A549 treated with CORT108297 at 1 μM for 4 hours (cell line): ENCODE measurements around the gene TUFT1. TPM values are rescaled to one million over a fixed set of nuclear protein-coding genes. Genes with fewer than 3 reads are reported as not detected.

Source experiments
- total RNA-seq: library from RNA; stranded (reverse); fragments of 200-300 nt; extraction: Qiagen RNA extraction; gene quantifications from 5 replicates; pipeline ENCODE4 v1.2.3, GENCODE V29; 2022

TUFT1 gene, protein sequence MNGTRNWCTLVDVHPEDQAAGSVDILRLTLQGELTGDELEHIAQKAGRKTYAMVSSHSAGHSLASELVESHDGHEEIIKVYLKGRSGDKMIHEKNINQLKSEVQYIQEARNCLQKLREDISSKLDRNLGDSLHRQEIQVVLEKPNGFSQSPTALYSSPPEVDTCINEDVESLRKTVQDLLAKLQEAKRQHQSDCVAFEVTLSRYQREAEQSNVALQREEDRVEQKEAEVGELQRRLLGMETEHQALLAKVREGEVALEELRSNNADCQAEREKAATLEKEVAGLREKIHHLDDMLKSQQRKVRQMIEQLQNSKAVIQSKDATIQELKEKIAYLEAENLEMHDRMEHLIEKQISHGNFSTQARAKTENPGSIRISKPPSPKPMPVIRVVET
- 11.8 to 14.2 TPM (median 12.9 TPM) in 5 replicates for total RNA-seq

DNA sequence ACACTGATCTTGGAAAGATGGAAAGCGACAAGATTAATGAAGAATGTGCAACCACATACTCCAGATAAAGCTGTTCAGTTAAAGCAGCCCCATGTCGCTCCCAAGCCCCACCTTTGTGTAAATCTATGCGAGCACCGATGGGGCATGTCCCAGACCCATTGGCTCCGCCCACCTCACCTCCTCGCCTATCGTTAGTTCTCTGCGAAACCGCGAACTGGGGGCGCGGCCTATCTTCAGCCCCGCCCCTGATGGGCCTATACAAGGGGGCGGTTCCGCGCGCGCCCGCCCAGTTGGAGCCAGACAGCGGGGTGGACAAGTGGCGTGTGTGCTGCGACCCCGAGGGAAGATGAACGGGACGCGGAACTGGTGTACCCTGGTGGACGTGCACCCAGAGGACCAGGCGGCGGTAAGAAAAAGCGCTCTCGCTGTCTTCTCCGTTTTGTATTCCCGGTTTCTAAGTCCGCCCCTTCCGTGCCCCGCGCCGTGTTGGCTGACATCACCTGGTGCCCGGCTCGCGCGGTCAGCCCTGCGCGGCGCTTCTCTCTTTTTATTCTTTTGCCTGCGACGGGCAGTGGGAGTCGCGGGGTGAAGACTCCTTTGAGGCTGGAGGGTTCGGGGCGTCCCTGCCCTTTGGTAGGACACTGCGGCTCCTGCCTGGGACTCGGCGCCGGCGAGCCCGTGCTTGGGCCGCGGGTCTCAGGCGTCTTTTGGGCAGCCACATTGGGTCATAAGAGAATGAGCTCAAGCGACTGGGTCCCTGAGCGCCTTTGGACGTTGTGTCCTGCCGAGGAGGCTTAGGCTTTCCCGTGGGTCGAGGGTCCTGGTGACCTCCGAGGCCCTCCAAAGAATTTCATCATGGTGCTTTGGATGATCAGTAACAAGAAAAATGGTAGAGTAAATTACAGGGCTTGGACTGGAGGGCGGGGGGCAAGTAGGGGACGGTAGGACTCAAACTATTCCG lies at the start of gene TUFT1:
TSS of gene TUFT1 (plus strand) at position 289 of the 961 bp plus-strand sequence. CDS start at position 347, 58 bp downstream.

GRCh38 chr1:151510957-151511635 lies 29.0 kb upstream of the TUFT1 start, which contains the start of gene CGN:
Gene CGN, plus strand, starts transcription at chr1:151511387. Its CDS starts 7,133 bp downstream, at chr1:151518520.

GRCh38 chr1:151611832-151612500 lies 71.9 kb downstream of the TUFT1 start, which contains the start of gene SNX27:
Gene SNX27, plus strand, starts transcription at chr1:151612050. Its CDS starts 152 bp downstream, at chr1:151612202.

Other genes starting within 250 kb of the TUFT1 start
- 24.1 to 27.9 TPM (median 26.2 TPM) in 5 replicates for gene PI4KB, start 212.9 kb upstream of the TUFT1 start, total RNA-seq
- gene RFX5, start 193.1 kb upstream of the TUFT1 start, total RNA-seq: 23.7 to 28.4 TPM (median 25.6 TPM) in 5 replicates
- 5.9 to 8.4 TPM (median 6.1 TPM) in 5 replicates for gene SELENBP1, start 167.6 kb upstream of the TUFT1 start, total RNA-seq
- gene PSMB4, start 140.7 kb upstream of the TUFT1 start, total RNA-seq: 362 to 444 TPM (median 420 TPM) in 5 replicates
- gene POGZ, start 80.8 kb upstream of the TUFT1 start, total RNA-seq: 19.2 to 22.2 TPM (median 20.1 TPM) in 5 replicates
- 1.1 to 1.6 TPM (median 1.4 TPM) in 5 replicates for gene CGN, start 28.9 kb upstream of the TUFT1 start, total RNA-seq
- gene SNX27, start 71.7 kb downstream of the TUFT1 start, total RNA-seq: 6.4 to 10.1 TPM (median 7.0 TPM) in 5 replicates
- gene CELF3, start 176.5 kb downstream of the TUFT1 start, total RNA-seq: 0.04 TPM in 1 of 5 replicates, not detected in the others
- 0.27 TPM in 1 of 5 replicates, not detected in the others for gene RIIAD1, start 181.2 kb downstream of the TUFT1 start, total RNA-seq
- gene MRPL9, start 223.2 kb downstream of the TUFT1 start, total RNA-seq: 75.9 to 89.3 TPM (median 84.8 TPM) in 5 replicates